Measurements from ENCODE around the gene SNX6. TPM values are rescaled to one million over a fixed set of nuclear protein-coding genes. Genes with fewer than 3 reads are reported as not detected.
A peak's percentile ranks its signal among the peaks of the same experiment; 100 is the strongest.

SNX6 gene
- total RNA-seq (2013), result 124 TPM
- 100 to 1,000 TPM in 2 of 3 donors, 10 to 100 TPM in 1; 46.7 to 115 (median 114) TPM for polyA plus RNA-seq
- polyA minus RNA-seq, result 18.0 and 20.3 TPM in 2 replicates
- 77.0 to 122 (median 96.9) reads per million in 11 experiments for total RNA-seq

DNA sequence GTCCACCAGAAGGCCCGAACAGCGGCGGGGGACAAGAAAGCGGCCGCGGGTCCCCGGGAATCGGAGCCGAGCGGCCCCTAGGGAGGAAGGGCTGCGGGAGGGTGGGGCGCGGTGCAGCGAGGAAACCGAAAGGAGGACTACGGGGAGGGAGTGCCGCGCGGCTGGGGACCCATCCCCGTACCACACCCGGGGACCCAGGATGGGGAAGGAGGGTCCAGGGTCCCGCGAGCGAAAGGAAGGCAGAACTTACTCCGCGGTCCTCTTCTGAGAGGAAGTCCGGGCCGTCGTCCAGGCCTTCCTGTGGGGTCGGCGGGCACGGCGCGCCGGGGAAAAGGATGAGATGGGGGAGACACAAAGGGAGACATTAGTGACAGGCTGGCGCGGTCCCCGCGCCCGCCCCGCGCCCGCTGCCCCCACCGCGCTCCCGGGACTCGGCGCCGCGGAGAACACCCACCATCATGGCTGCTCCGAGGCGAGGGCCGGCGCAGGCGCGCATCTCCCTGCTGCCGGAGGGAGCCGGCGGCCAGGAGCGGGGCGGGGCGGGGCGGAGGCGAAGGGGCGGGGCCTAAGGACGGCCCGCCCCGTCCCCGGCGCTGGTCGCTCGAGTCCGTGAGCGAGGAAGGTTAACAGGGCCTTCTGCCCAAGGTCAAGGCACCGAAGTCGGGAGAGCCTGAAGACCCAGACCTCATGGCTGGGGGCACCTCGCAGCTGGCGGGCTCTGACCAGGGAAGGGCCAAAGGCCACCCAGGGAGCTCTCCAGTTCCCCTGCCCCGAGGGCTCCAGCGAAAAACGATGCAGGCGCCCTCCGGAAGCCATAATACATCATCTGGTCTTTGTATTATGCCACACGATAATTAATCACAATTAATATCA lies at the start of gene SNX6:
TSS of gene SNX6 (minus strand) at position 492 of the 873 bp plus-strand sequence. CDS start at position 460, 32 bp downstream.
- peaks cover 3 to 21% of the 10 kb centered on the region in 2 donors for H3K36me3 Mint-ChIP-seq
- TF ChIP-seq, protein P1, sequence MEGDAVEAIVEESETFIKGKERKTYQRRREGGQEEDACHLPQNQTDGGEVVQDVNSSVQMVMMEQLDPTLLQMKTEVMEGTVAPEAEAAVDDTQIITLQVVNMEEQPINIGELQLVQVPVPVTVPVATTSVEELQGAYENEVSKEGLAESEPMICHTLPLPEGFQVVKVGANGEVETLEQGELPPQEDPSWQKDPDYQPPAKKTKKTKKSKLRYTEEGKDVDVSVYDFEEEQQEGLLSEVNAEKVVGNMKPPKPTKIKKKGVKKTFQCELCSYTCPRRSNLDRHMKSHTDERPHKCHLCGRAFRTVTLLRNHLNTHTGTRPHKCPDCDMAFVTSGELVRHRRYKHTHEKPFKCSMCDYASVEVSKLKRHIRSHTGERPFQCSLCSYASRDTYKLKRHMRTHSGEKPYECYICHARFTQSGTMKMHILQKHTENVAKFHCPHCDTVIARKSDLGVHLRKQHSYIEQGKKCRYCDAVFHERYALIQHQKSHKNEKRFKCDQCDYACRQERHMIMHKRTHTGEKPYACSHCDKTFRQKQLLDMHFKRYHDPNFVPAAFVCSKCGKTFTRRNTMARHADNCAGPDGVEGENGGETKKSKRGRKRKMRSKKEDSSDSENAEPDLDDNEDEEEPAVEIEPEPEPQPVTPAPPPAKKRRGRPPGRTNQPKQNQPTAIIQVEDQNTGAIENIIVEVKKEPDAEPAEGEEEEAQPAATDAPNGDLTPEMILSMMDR (IDR thresholded peaks at IDR 0.05), result no peak
- Histone ChIP-seq H3K9me3 (replicated peaks in 1 of 2; ENCODE audit: control insufficient read depth in 1 of 2, insufficient read depth in 1 of 2, low read length in 2 of 2) (no peaks in the 10 kb centered on the region), H3K4me1 (ENCODE audit: control insufficient read depth in 1 of 2, insufficient read depth in 2 of 2, low read length in 2 of 2) (peaks cover 16 to 35% of the 10 kb centered on the region in 2 donors), H2AFZ (ENCODE audit: insufficient read depth, low read depth, low read length, poor library complexity, severe bottlenecking) (peak within 1 kb of the TSS; percentile 95), H3K4me2 (replicated peaks; ENCODE audit: extremely low read depth, low read length, poor library complexity, severe bottlenecking) (peak within 1 kb of the TSS; percentile 78), H3K27ac (ENCODE audit: low read depth in 1 of 2, low read length in 2 of 2) (peak within 1 kb of the TSS; percentile 81 to 95), H3K36me3 (replicated peaks in 1 of 2; ENCODE audit: control insufficient read depth in 1 of 2, insufficient read depth in 2 of 2, low read length in 2 of 2) (peaks cover 3 to 18% of the 10 kb centered on the region in 2 donors), H3K4me3 (replicated peaks in 1 of 3; ENCODE audit: low read depth in 2 of 3, low read length in 3 of 3) (peak within 1 kb of the TSS; percentile 95 to 97 (median 96)), H3K27me3 (ENCODE audit: control insufficient read depth in 2 of 2, insufficient read depth in 2 of 2, low read length in 2 of 2) (no peaks in the 10 kb centered on the region), H3K79me2 (ENCODE audit: insufficient read depth, low read length) (peaks cover 50% of the 10 kb centered on the region), H3K9ac (ENCODE audit: insufficient read depth, low read length, poor library complexity, severe bottlenecking) (peak within 1 kb of the TSS; percentile 96), H4K20me1 (ENCODE audit: insufficient read depth, low read length) (peaks cover 29% of the 10 kb centered on the region)
- H3K4me1 Mint-ChIP-seq, result peaks cover 35% of the 10 kb centered on the region
- WGBS (ENCODE audit: insufficient coverage), result under 1% methylated on average over 66 of the region's 84 CpGs
- no peaks in the 10 kb centered on the region for H3K9me3 Mint-ChIP-seq
- intact Hi-C loops (cut with micrococcal nuclease), result no loop called here
- H3K4me3 Mint-ChIP-seq, result peak within 1 kb of the TSS; percentile 89 to 97
- peak; percentile 70 to 77 (median 74) for DNase-seq
- H3K27ac Mint-ChIP-seq, result peak within 1 kb of the TSS; percentile 89 to 98 (median 95)
- H3K27me3 Mint-ChIP-seq (ENCODE audit: low read depth in 3 of 3), result peaks cover 0 to 3% (median 2%) of the 10 kb centered on the region in 3 donors

DNA sequence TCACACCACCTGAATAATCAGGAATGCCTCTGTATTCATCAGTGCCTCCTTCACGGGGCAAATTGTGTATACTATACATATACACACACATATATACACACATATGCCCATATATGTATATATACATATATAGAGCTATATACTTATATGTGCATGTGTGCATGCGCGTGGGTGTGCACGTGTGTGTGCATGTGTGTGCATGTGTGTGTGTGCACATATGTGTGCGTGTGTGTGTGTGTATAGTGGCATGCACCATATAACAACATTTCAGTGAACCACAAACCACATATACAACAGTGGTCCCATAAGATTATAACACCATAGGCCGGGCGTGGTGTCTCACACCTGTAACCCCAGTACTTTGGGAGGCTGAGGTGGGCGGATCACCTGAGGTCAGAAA lies 48.8 kb upstream of the SNX6 start:
- TF ChIP-seq, protein P1 (IDR thresholded peaks at IDR 0.05), result no peak
- Histone ChIP-seq H3K4me3 (replicated peaks in 1 of 3; ENCODE audit: low read depth in 2 of 3, low read length in 3 of 3) (no peak overlapping the region), H3K4me1 (ENCODE audit: control insufficient read depth in 1 of 2, insufficient read depth in 2 of 2, low read length in 2 of 2) (no peaks in the 10 kb centered on the region), H3K36me3 (replicated peaks in 1 of 2; ENCODE audit: control insufficient read depth in 1 of 2, insufficient read depth in 2 of 2, low read length in 2 of 2) (no peaks in the 10 kb centered on the region), H2AFZ (ENCODE audit: insufficient read depth, low read depth, low read length, poor library complexity, severe bottlenecking) (no peak overlapping the region), H4K20me1 (ENCODE audit: insufficient read depth, low read length) (no peaks in the 10 kb centered on the region), H3K9me3 (replicated peaks in 1 of 2; ENCODE audit: control insufficient read depth in 1 of 2, insufficient read depth in 1 of 2, low read length in 2 of 2) (no peaks in the 10 kb centered on the region), H3K4me2 (replicated peaks; ENCODE audit: extremely low read depth, low read length, poor library complexity, severe bottlenecking) (no peak overlapping the region), H3K79me2 (ENCODE audit: insufficient read depth, low read length) (no peaks in the 10 kb centered on the region), H3K9ac (ENCODE audit: insufficient read depth, low read length, poor library complexity, severe bottlenecking) (no peak overlapping the region), H3K27ac (ENCODE audit: low read depth in 1 of 2, low read length in 2 of 2) (no peak overlapping the region), H3K27me3 (ENCODE audit: control insufficient read depth in 2 of 2, insufficient read depth in 2 of 2, low read length in 2 of 2) (no peaks in the 10 kb centered on the region)
- H3K27me3 Mint-ChIP-seq (ENCODE audit: low read depth in 3 of 3), result peaks cover 0 to 3% (median 0%) of the 10 kb centered on the region in 3 donors
- intact Hi-C loops (cut with micrococcal nuclease), result no loop called here
- H3K9me3 Mint-ChIP-seq, result no peaks in the 10 kb centered on the region
- no peak overlapping the region for H3K27ac Mint-ChIP-seq
- no peaks in the 10 kb centered on the region for H3K36me3 Mint-ChIP-seq
- no peaks in the 10 kb centered on the region for H3K4me1 Mint-ChIP-seq
- no CpG with 5 or more reads among the region's 8 CpGs for WGBS (ENCODE audit: insufficient coverage)
- no peak overlapping the region for H3K4me3 Mint-ChIP-seq
- no peak for DNase-seq
